DLD1 (cell line): ENCODE measurements around the gene BOLA3.
"Not testable (repeated sequence)": the region's sequence is repeated elsewhere in the genome, so short reads cannot be mapped to it uniquely, and the experiment has no call there.

ENCODE experiments used
- in situ Hi-C: cut with HindIII; loops from 2 replicates; pipeline ENCODE4 v1.10.0; 2017; ENCODE audit warnings: low sequenced_read_pairs

Gene BOLA3, protein sequence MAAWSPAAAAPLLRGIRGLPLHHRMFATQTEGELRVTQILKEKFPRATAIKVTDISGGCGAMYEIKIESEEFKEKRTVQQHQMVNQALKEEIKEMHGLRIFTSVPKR

DNA sequence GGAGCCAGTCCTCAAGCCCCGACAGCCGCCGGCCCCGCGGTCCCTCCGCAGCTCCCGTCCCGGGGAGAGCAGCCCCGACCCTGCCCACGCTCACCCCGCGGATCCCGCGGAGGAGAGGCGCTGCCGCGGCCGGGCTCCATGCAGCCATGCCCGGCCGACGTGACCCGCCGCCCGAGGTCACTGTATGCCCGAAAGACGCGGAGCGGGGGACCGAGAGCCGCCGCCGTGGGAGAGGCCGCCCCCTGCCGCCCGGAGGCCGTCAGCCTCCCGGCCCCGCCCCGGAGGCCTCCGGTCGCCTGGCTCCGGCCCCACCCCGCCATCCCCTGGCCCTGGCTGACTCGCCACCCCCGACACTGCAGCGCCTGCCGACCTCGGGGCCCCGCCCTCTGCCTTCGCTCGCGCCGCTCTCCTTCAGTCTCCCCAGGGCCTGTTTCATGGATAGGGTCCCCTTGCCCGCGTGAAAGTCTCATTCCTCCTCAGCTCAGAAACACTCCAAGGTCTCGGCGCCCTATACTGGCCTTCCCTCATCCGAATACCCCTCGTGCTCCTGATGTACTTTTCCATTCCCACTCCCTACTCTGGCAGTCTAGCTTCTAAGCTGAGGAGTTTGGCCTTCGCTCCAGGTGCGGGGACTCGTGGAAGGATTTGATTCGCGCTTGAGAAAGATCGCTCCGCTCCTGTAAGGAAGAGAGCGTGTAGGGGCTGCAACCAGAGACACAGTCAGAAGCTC is at the start of gene BOLA3:
TSS of gene BOLA3 (minus strand) at position 186 of the 730 bp plus-strand sequence. CDS start at position 148, 38 bp downstream.
- in situ Hi-C loops: no loop called here

GRCh38 chr2:74197049-74197448 is 49.3 kb upstream of the BOLA3 start:
- in situ Hi-C loops: no loop called here

DNA sequence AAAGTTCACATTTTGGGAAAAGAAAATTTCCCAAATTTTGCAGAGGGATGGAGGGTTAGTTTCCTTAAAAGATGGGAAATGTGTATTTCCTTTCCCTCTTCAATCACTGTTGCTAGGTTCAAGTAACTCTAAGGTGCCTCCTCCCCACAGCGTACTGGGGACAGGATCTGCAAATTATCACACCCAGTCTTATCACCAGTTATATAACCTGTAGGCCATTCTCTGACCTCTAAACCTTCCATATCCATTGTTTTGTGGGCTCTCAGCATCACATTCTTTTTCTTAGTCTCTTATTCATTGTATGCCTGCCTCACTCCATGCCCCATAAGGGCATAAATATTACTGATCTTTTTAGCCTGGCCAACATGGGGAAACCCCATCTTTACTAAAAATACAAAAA is 47.1 kb upstream of the BOLA3 start:
- in situ Hi-C loops: no loop called here

GRCh38 chr2:74191596-74192380 is 44.1 kb upstream of the BOLA3 start:
- in situ Hi-C loops: no loop called here

DNA sequence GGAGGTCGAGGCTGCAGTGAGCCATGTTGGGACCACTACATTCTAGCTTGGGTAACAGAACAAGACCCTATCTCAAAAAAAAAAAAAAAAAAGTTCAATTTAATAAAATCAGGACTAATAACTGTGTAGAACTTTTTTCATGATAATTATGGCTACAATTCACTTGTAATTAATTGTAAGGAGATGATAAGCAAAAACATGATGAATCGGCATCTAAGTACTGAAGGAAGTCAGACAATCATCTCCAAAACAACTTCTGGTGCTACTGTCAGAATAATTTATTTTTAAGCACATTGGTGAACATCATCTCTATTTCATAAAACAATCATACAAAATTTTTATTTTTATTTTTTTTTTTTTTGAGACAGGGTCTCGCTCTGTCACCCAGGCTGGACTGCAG is 41.0 kb upstream of the BOLA3 start:
- in situ Hi-C loops: no loop called here

- in situ Hi-C loops: no loop called here
Measured at GRCh38 chr2:74188018-74188601, 40.4 kb upstream of the BOLA3 start.

DNA sequence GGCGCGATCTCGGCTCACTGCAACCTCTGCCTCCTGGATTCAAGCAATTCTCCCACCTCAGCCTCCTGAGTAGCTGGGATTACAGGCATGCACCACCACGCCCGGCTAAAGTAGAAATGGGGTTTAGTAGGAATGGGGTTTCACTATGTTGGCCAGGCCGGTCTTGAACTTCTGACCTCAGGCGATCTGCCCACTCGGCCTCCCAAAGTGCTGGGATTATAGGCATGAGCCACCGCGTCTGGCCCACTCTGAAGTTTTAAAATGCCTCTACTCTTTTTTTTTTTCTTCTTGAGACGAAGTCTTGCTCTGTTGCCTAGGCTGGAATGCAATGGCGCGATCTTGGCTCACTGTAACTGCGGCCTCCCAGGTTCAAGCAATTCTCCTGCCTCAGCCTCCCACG is 39.0 kb upstream of the BOLA3 start:
- in situ Hi-C loops: not testable (repeated sequence)

DNA sequence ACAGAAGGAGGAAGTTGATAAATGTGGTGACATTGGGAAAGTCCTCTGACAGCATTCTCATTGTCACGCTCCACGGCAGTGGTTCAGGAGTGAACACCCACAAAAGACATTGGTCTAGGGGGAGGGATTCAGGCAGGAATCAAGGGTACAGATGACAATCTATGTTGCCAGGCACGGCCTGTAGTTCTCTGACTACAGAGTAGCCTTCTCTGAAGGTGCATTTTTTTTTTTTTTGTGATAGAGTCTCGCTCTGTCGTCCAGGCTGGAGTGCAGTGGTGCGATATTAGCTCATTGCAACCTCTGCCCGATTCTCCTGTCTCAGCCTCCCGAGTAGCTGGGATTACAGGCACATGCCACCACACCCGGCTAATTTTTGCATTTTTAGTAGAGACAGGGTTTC is 38.3 kb upstream of the BOLA3 start:
- in situ Hi-C loops: no loop called here

GRCh38 chr2:74183878-74184277 is 36.2 kb upstream of the BOLA3 start:
- in situ Hi-C loops: no loop called here

GRCh38 chr2:74181739-74182138 is 34.0 kb upstream of the BOLA3 start:
- in situ Hi-C loops: no loop called here

- in situ Hi-C loops: no loop called here
Measured at GRCh38 chr2:74179063-74179865, 31.6 kb upstream of the BOLA3 start.

GRCh38 chr2:74178211-74179062 is 30.7 kb upstream of the BOLA3 start, which contains the start of gene MOB1A:
MOB1A (minus strand) TSS chr2:74178879; CDS start chr2:74178674, 205 bp downstream.
- in situ Hi-C loops: no loop called here

DNA sequence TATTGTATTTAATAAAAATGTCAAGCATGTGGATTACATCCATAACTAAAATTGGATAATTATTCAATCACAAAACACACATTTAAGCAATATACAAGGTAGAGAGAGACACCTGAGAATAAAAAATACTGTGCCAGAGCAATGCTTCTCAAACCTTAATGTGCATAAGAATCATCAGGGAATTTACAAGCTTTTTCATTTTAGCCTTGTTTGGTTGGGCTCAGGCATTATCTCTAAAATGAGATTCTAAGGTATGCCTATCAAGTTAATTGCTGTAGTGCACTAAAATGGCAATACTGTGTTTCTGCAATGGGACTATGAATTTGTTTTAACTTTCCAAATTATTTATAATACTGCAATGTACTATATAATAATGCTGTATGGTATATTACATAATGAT is 30.0 kb upstream of the BOLA3 start:
- in situ Hi-C loops: no loop called here

DNA sequence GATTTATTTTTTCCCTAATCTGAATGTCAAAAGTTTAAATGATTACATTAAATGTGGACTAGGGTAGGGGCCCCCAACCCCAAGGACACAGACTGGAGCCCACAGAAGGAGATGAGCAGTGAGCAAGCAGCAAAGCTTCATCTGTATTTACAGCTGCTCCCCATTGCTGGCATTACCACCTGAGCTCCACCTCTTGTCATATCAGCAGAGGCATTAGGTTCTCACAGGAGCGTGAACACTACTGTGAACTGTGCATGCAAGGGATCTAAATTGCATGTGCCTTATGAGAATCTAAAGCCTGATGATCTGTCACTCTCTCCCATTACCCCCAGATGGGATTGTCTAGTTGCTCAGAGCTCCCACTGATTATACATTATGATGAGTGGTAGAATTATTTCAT is 27.2 kb upstream of the BOLA3 start:
- in situ Hi-C loops: no loop called here

DNA sequence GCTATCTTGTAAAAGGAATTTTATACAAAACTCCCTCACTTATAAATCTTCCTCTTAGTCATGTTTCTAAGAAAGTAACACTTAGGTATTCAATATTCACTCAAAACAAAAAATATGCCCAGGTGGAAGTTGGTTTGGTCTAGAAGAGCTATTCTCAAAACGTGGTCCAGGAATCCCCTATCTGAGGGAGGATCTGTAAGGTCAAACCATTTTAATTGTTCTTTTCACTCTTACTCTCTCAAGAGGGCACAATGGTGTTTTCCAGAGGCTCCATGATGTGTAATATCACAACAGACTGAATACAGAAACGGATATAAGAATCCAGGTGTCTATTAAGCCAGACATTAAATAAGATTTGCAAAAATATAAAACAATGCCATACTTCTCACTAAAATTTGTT is 21.0 kb upstream of the BOLA3 start:
- in situ Hi-C loops: no loop called here

DNA sequence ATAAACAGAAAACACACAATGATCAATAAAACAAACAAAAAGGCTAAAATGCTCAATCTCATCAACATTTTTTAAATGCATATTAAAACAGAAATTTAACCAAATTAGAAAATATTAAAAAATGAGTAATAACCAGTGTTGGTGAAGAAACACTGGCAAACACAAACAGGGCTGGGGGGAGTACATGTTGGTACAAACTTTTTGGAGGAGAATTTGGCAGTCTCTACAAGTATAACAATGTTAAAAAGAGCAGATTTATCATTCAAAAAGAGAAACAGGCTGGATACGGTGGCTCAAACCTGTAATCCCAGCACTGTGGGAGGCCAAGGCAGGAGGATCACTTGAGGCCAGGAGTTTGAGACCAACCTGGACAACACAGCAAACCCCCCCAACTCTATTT is 17.0 kb upstream of the BOLA3 start:
- in situ Hi-C loops: no loop called here

DNA sequence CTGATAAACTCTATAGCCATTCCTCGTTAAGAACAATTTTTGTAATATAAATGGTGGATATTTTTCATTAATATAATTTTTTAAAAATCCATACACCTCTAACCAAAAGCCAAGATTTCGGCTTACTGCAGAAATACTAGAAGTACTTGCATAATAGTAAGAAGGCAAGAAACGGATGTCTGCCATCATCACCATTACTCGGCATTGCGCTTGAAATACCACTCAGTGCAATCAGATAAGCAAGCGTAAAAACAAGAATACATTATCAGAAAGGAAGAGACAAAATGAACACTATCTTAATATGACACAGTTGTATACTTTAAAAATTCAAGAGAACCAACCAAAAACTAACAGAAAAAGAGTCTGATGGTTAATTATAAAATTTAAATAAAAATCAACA is 15.2 kb upstream of the BOLA3 start:
- in situ Hi-C loops: no loop called here

- in situ Hi-C loops: loop anchor here (10.0 kb wide), 1 partner anchor 261 kb away; the partner anchor contains the start of gene ACTG2
Measured at GRCh38 chr2:74155830-74156229, 8.1 kb upstream of the BOLA3 start.

GRCh38 chr2:74152954-74153353 is 5.2 kb upstream of the BOLA3 start:
- in situ Hi-C loops: loop anchor here (10.0 kb wide), 1 partner anchor 258 kb away; the partner anchor contains the start of gene ACTG2
